K562 (cell line): ENCODE results near the gene ORMDL2. TPM values are rescaled to one million over a fixed set of nuclear protein-coding genes. Genes with fewer than 3 reads are reported as not detected.

Source experiments
- PATZ1 ChIP-seq: fragments of 250-450 bp; sonication (Bioruptor Pico); IDR thresholded peaks from 2 replicates; pipeline ENCODE4 v1.5.0; 2020; ENCODE audit warnings: mild to moderate bottlenecking, borderline replicate concordance
- RERE ChIP-seq: sonication (generic); formaldehyde crosslinking; IDR thresholded peaks from 2 replicates; pipeline ENCODE4 v1.8.0; 2023; ENCODE audit warnings: missing genetic modification reagents, mild to moderate bottlenecking, borderline replicate concordance
- SIX5 ChIP-seq, 2 experiments: IDR thresholded peaks; 2 replicates each; pipeline ENCODE4 v1.6.1; 2011; ENCODE audit warnings: low read length in 2 of 2, borderline replicate concordance in 1 of 2, low read depth in 1 of 2, mild to moderate bottlenecking in 1 of 2, moderate library complexity in 1 of 2; ENCODE audit not compliant: insufficient read depth in 1 of 2
- TAF15 ChIP-seq: fragments of 200-400 bp; formaldehyde crosslinking; IDR thresholded peaks from 2 replicates; pipeline ENCODE4 v1.6.1; 2017; ENCODE audit warnings: mild to moderate bottlenecking, low read depth, low read length, moderate library complexity
- polyA plus RNA-seq, 8 experiments: library from polyadenylated mRNA; depleted of rRNA in 4 of 8; stranded (reverse) in 5 of 8; unstranded in 3 of 8; fragments of >200 nt; fragmentation: Nextera tagmentation in 2 of 8; fragmentation: Illumina TruSeq in 1 of 8; extraction: Ambion mirVana in 2 of 8; extraction: Trizol in 1 of 8; gene quantifications; 2 replicates each; pipeline versions ENCODE4 v1.2.1 to v1.2.3, GENCODE V29; 2011 to 2014; ENCODE audit warnings: inconsistent platforms in 1 of 8, missing spikeins in 1 of 8
- total RNA-seq, 7 experiments: library from RNA; depleted of rRNA in 6 of 7; stranded (reverse); fragments of >200 nt in 6 of 7; fragmentation: Illumina TruSeq in 2 of 7; extraction: Trizol in 2 of 7; gene quantifications; 2 replicates each; pipeline versions ENCODE4 v1.2.1 to v1.2.3, GENCODE V29; 2011 to 2021; ENCODE audit warnings: low replicate concordance in 1 of 7

Gene ORMDL2
- total and polyA plus RNA-seq, 9 of the 15 experiments (the other 6 are each of a cell fraction or from before 2014, with no cell fraction given), result 9.9 to 113 (median 34.4) TPM

GRCh38 chr12:55827806-55828205 is 10.0 kb downstream of the ORMDL2 start (continued):
- TF ChIP-seq TAF15 (no peak), PATZ1 (no peak), RERE (CRISPR knock-in tag) (no peak), SIX5 (IDR thresholded peaks at IDR 0.05; ENCODE audit: borderline replicate concordance in 1 of 2, insufficient read depth in 1 of 2, low read depth in 1 of 2, low read length in 2 of 2) (no peak)
- TF ChIP-seq, all 486 proteins: peak for 0
